Gastroesophageal sphincter (tissue), 3 donors: ENCODE results near the gene SOX8.

ENCODE experiments used
- CTCF ChIP-seq, 4 experiments: fragments of 200-600 bp in 2 of 4; fragments of 450-650 bp in 2 of 4; sonication (generic) in 1 of 4; IDR thresholded peaks; one replicate each; pipeline ENCODE4 v1.5.1; 2017 to 2019; ENCODE audit warnings: antibody characterized with exemption in 4 of 4, mild to moderate bottlenecking in 2 of 4, moderate library complexity in 2 of 4
- EP300 ChIP-seq: sonication (generic); formaldehyde crosslinking; IDR thresholded peaks from one replicate; pipeline ENCODE4 v1.6.1; 2017; ENCODE audit warnings: antibody characterized with exemption, mild to moderate bottlenecking
- POLR2A ChIP-seq, 2 donors: fragments of 450-650 bp; IDR thresholded peaks; one replicate each; pipeline ENCODE4 v1.6.1; 2017; ENCODE audit warnings: antibody characterized with exemption in 2 of 2, mild to moderate bottlenecking in 2 of 2, moderate library complexity in 1 of 2
- POLR2AphosphoS5 ChIP-seq: sonication (generic); formaldehyde crosslinking; IDR thresholded peaks from one replicate; pipeline ENCODE4 v1.6.1; 2017; ENCODE audit warnings: antibody characterized with exemption

- TF ChIP-seq CTCF (IDR thresholded peaks at IDR 0.05) = no peak
- TF ChIP-seq POLR2A (IDR thresholded peaks at IDR 0.05) = no peak
- TF ChIP-seq EP300 = no peak
- no peak for TF ChIP-seq POLR2AphosphoS5
Observed at GRCh38 chr16:943971-944370, 37.6 kb upstream of the SOX8 start.
